Right lobe of liver (tissue), 6 donors: Measurements from ENCODE around the gene GATA2. TPM values are rescaled to one million over a fixed set of nuclear protein-coding genes. Genes with fewer than 3 reads are reported as not detected.

Experiments used
- ATAC-seq, 4 donors: fragments of 200-7000 bp; cut with Tn5 transposase; one replicate each; pipeline ENCODE4 v1.9.1; 2020; ENCODE audit warnings: mild to moderate bottlenecking in 4 of 4, moderate library complexity in 4 of 4
- DNase-seq, 3 donors: peaks; one replicate each; pipeline ENCODE4 v3.0.0-alpha.2; 2020
- H3K27ac ChIP-seq, 3 donors: fragments of 200-600 bp; one replicate each; pipeline ENCODE4 v1.8.0; 2022
- H3K27me3 ChIP-seq, 2 donors: fragments of 200-600 bp; one replicate each; pipeline ENCODE4 v1.8.0; 2022
- H3K36me3 ChIP-seq, 4 donors: fragments of 200-600 bp; sonication (generic) in 1 of 4; one replicate each; pipeline versions ENCODE4 v1.5.1 to v1.8.0; 2017 to 2022; ENCODE audit warnings: control low read depth in 1 of 4
- H3K4me1 ChIP-seq, 4 donors: fragments of 200-600 bp; sonication (generic) in 1 of 4; one replicate each; pipeline versions ENCODE4 v1.5.1 to v1.8.0; 2017 to 2022; ENCODE audit warnings: control low read depth in 1 of 4
- H3K4me3 ChIP-seq, 3 donors: fragments of 200-600 bp; one replicate each; pipeline ENCODE4 v1.8.0; 2022
- H3K9me3 ChIP-seq, 4 donors: fragments of 200-600 bp; sonication (generic) in 1 of 4; one replicate each; pipeline versions ENCODE4 v1.5.1 to v1.8.0; 2017 to 2022; ENCODE audit warnings: control low read depth in 1 of 4
- POLR2A ChIP-seq: fragments of 450-650 bp; IDR thresholded peaks from one replicate; pipeline ENCODE4 v1.6.1; 2017; ENCODE audit warnings: antibody characterized with exemption, mild to moderate bottlenecking
- WGBS: methylation state at CpG from one replicate; pipeline ENCODE4 v1.1.6; 2018; ENCODE audit warnings: low coverage, low lambda C conversion rate; ENCODE audit not compliant: insufficient coverage; ENCODE audit errors: missing lambda C conversion rate; 5-methylcytosine and 5-hydroxymethylcytosine counted together
- intact Hi-C, 2 donors: fragments of 100-400 bp; cut with DNase I; formaldehyde crosslinking; loops; one replicate each; pipeline versions ENCODE4 v1.11.2 to v1.14.1; 2022
- total RNA-seq, 6 experiments: library from RNA; depleted of rRNA in 2 of 6; stranded (reverse); fragments of >200 nt in 2 of 6; fragmentation: NEBNext Ultra II Directional in 3 of 6; extraction: Animal tissue kit (Norgen Biotek cat#: 25700) in 3 of 6; gene quantifications; one replicate each; pipeline versions ENCODE4 v1.1.0 to v1.2.4, GENCODE V29; 2016 to 2023
- TF ChIP-seq, protein P1 (sequence below), 4 donors: fragments of 200-600 bp in 3 of 4; fragments of 450-650 bp in 1 of 4; IDR thresholded peaks; one replicate each; pipeline versions ENCODE4 v1.5.1 to v1.8.0; 2016 to 2022; ENCODE audit warnings: antibody characterized with exemption in 4 of 4, mild to moderate bottlenecking in 2 of 4
- donor health status: DM: no; HTN: yes; CAD: no.
- donor health status: DM: no; HTN: no; CAD: no.
- donor health status: DM: no; HTN: no; CAD: no.
- donor health status: DM: no; HTN: yes; CAD: no.
- donor health status: DM: no; HTN: yes; CAD: no.

Gene GATA2
- total RNA-seq, 6 experiments from 2014 or later, result 0.60 to 1.3 (median 0.76) TPM

DNA sequence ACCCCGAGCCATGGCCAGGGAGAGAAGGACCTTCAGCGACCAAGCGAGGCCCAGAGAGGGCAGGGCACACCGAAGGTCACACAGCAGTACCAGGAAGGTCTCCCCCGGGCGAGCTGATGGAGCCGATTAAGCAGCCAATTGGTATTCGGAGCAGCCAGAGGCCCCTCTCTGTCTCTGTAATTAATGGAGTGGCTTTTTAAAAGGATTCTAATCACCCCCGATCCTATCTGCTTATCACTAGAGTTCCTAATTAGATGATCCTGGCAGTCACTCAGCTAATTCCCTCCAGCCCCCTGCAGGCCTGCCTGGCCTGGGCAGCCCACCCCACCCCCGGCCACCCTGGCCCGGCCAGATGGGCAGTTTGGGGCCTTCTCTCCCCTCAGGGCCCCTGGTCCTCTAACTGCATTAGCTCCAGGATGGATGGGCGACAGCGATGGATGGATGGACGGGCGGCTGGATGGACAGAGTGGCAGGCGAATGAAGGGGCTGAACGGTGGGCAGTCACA, 24.7 kb downstream of the GATA2 start:
- H3K27ac ChIP-seq, result no peak overlapping the region
- H3K9me3 ChIP-seq, result no peaks in the 10 kb centered on the region
- no peak overlapping the region for H3K4me3 ChIP-seq
- DNase-seq (no peak), ATAC-seq (no peak)
- H3K36me3 ChIP-seq, result no peaks in the 10 kb centered on the region
- TF ChIP-seq, protein P1, sequence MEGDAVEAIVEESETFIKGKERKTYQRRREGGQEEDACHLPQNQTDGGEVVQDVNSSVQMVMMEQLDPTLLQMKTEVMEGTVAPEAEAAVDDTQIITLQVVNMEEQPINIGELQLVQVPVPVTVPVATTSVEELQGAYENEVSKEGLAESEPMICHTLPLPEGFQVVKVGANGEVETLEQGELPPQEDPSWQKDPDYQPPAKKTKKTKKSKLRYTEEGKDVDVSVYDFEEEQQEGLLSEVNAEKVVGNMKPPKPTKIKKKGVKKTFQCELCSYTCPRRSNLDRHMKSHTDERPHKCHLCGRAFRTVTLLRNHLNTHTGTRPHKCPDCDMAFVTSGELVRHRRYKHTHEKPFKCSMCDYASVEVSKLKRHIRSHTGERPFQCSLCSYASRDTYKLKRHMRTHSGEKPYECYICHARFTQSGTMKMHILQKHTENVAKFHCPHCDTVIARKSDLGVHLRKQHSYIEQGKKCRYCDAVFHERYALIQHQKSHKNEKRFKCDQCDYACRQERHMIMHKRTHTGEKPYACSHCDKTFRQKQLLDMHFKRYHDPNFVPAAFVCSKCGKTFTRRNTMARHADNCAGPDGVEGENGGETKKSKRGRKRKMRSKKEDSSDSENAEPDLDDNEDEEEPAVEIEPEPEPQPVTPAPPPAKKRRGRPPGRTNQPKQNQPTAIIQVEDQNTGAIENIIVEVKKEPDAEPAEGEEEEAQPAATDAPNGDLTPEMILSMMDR (IDR thresholded peaks at IDR 0.05), result no peak
- TF ChIP-seq POLR2A, result no peak
- WGBS, result 40% methylated on average over 1 of the region's 17 CpGs
- intact Hi-C loops, result no loop called here
- no peaks in the 10 kb centered on the region for H3K27me3 ChIP-seq
- no peaks in the 10 kb centered on the region for H3K4me1 ChIP-seq

- H3K4me1 ChIP-seq, result no peaks in the 10 kb centered on the region
- no peaks in the 10 kb centered on the region for H3K9me3 ChIP-seq
- ATAC-seq (no peak), DNase-seq (no peak)
- no peak within 1 kb of the TSS for H3K27ac ChIP-seq
- TF ChIP-seq POLR2A, result no peak
- TF ChIP-seq, protein P1 (IDR thresholded peaks at IDR 0.05), result no peak
- no peaks in the 10 kb centered on the region for H3K27me3 ChIP-seq
- no peak within 1 kb of the TSS for H3K4me3 ChIP-seq
- intact Hi-C loops, result no loop called here
- no peaks in the 10 kb centered on the region for H3K36me3 ChIP-seq
- WGBS, result 71% methylated on average over 10 of the region's 14 CpGs
Measured at GRCh38 chr3:128466840-128467541, 26.0 kb downstream of the GATA2 start, which contains the start of gene DNAJB8. Gene DNAJB8 (minus strand): TSS chr3:128466890. CDS start chr3:128463245, 3,645 bp downstream.

DNA sequence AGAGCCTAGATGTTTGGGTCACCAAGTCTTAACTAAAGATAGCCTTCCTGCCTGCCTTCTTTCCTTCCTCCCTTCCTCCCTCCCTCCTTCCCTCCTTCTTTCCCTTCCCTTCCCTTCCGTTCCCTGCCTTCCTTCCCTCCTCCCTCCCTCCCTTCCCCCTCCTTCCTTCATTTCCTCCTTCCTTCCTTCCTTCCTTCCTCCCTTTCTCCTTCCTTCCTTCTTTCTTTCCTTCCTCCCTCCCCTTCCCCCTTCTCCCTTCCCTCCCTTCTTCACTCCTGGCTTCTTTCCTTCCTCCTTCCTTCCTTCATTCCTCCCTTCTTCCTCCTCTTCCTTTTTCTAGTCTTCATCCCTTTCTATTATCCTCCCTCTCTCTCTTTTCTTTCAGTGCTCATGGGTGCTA, 28.3 kb downstream of the GATA2 start:
- no peak overlapping the region for H3K27ac ChIP-seq
- intact Hi-C loops, result no loop called here
- TF ChIP-seq, protein P1 (IDR thresholded peaks at IDR 0.05), result no peak
- no peak for TF ChIP-seq POLR2A
- H3K9me3 ChIP-seq, result no peaks in the 10 kb centered on the region
- H3K27me3 ChIP-seq, result no peaks in the 10 kb centered on the region
- no peaks in the 10 kb centered on the region for H3K36me3 ChIP-seq
- no peak for ATAC-seq
- no peak for DNase-seq
- no peaks in the 10 kb centered on the region for H3K4me1 ChIP-seq
- H3K4me3 ChIP-seq, result no peak overlapping the region
- WGBS, result 16% methylated on average over 1 of the region's 1 CpG

- Histone ChIP-seq H3K4me3 (no peak overlapping the region), H3K27me3 (no peaks in the 10 kb centered on the region), H3K4me1 (no peaks in the 10 kb centered on the region), H3K9me3 (no peaks in the 10 kb centered on the region), H3K27ac (no peak overlapping the region), H3K36me3 (no peaks in the 10 kb centered on the region)
- intact Hi-C loops, result no loop called here
- WGBS, result 55% methylated on average over 6 of the region's 7 CpGs
- TF ChIP-seq, protein P1 (IDR thresholded peaks at IDR 0.05), result no peak
- no peak for TF ChIP-seq POLR2A
- ATAC-seq (no peak), DNase-seq (no peak)
Measured at GRCh38 chr3:128464188-128464587, 28.8 kb downstream of the GATA2 start.
